CD1c-positive myeloid dendritic cell (primary cell): ENCODE measurements around the gene DLX6.

ENCODE experiments used
- DNase-seq: peaks from one replicate; pipeline ENCODE4 v3.0.0-alpha.2; 2016; ENCODE audit errors: extremely low spot score

DLX6 gene

GRCh38 chr7:96995406-96996110, 9.8 kb upstream of the DLX6 start:
- no peak for DNase-seq

GRCh38 chr7:96996111-96996957, 9.0 kb upstream of the DLX6 start:
- no peak for DNase-seq

GRCh38 chr7:96996958-96997511, 8.3 kb upstream of the DLX6 start:
- DNase-seq, result no peak

GRCh38 chr7:96997512-96998032, 7.8 kb upstream of the DLX6 start:
- no peak for DNase-seq

- DNase-seq, result no peak
Observed at GRCh38 chr7:96998333-96998732, 7.0 kb upstream of the DLX6 start.

GRCh38 chr7:96998744-96999143, 6.6 kb upstream of the DLX6 start:
- no peak for DNase-seq

GRCh38 chr7:97001221-97001620, 4.1 kb upstream of the DLX6 start:
- no peak for DNase-seq

- DNase-seq, result no peak
Observed at GRCh38 chr7:97001656-97002554, 3.4 kb upstream of the DLX6 start.

- no peak for DNase-seq
Observed at GRCh38 chr7:97002555-97003261, 2.6 kb upstream of the DLX6 start.

- DNase-seq, result no peak
Observed at GRCh38 chr7:97003262-97004246, 1.8 kb upstream of the DLX6 start.

GRCh38 chr7:97004247-97005182, 838 bp upstream of the DLX6 start:
- no peak for DNase-seq

GRCh38 chr7:97006055-97006815, 882 bp downstream of the DLX6 start:
- peak; percentile 13 for DNase-seq

- no peak for DNase-seq
Observed at GRCh38 chr7:97006816-97007582, 1.6 kb downstream of the DLX6 start.

- DNase-seq, result no peak
Observed at GRCh38 chr7:97007583-97007861, 2.2 kb downstream of the DLX6 start.

GRCh38 chr7:97008275-97008917, 3.0 kb downstream of the DLX6 start:
- no peak for DNase-seq

GRCh38 chr7:97009753-97010732, 4.7 kb downstream of the DLX6 start:
- DNase-seq, result no peak
